Urothelium cell line (cell line): ENCODE measurements around the gene KCNJ10.

Experiments
- DNase-seq: peaks from one replicate; pipeline ENCODE4 v3.0.0; 2011; ENCODE audit warnings: low spot score, mixed read lengths
- FAIRE-seq: peaks from 2 replicates; lab custom pipeline; 2011; peaks lifted over from hg19 to GRCh38; lab: Jason Lieb, UNC

Gene KCNJ10

GRCh38 chr1:159970932-159971342, 99.0 kb downstream of the KCNJ10 start:
- no peak for FAIRE-seq
- DNase-seq, result no peak

- no peak for FAIRE-seq
- DNase-seq, result no peak
Measured at GRCh38 chr1:159968901-159969300, 101.1 kb downstream of the KCNJ10 start.

DNA sequence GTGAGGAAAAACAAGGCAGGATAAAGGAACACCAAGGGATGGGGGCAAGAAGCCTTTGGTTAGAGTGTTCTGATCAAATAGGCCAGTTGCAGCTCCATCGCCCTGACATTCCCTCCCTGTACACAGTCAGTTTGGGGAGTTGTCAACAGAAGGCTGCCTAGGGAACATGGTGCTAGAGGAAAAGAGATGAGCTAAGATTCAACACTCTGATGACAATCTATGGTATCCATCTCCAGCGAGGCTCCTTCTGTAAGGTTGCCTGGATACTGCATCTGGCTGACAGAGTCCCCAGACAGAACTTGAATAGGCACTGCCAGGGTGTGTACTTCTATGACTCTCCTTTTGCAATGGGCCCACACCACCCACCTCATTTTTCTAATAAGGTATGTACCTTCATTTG, 104.7 kb downstream of the KCNJ10 start:
- no peak for FAIRE-seq
- no peak for DNase-seq

DNA sequence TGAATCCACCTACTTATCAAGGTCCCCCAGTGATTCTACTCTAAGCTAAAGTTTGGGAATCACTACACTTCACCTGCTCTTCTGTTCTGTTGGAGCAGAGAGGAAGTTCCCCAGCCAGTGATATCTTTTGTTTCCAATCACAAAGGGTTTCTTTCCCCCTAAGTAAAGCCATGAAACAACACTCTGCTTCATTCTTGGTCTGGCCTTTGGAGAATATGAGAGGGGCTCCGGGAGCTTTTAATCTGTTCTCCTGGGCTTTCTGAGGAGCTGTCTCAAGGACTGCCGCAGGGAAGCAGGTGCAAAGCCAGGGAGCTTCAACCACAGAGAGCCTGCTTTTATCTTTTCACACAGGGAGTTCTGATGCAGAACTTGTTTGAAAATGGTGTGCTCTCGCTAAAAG, 105.8 kb downstream of the KCNJ10 start:
- no peak for FAIRE-seq
- no peak for DNase-seq

- DNase-seq (no peak), FAIRE-seq (no peak)
Measured at GRCh38 chr1:159962176-159962575, 107.8 kb downstream of the KCNJ10 start.

GRCh38 chr1:159961636-159962035, 108.3 kb downstream of the KCNJ10 start:
- no peak for FAIRE-seq
- no peak for DNase-seq

- DNase-seq, result peak; percentile 41
- FAIRE-seq, result no peak
Measured at GRCh38 chr1:159960721-159961381, 109.1 kb downstream of the KCNJ10 start.

GRCh38 chr1:159959451-159959850, 110.5 kb downstream of the KCNJ10 start:
- peak; percentile 37 for DNase-seq
- no peak for FAIRE-seq

DNA sequence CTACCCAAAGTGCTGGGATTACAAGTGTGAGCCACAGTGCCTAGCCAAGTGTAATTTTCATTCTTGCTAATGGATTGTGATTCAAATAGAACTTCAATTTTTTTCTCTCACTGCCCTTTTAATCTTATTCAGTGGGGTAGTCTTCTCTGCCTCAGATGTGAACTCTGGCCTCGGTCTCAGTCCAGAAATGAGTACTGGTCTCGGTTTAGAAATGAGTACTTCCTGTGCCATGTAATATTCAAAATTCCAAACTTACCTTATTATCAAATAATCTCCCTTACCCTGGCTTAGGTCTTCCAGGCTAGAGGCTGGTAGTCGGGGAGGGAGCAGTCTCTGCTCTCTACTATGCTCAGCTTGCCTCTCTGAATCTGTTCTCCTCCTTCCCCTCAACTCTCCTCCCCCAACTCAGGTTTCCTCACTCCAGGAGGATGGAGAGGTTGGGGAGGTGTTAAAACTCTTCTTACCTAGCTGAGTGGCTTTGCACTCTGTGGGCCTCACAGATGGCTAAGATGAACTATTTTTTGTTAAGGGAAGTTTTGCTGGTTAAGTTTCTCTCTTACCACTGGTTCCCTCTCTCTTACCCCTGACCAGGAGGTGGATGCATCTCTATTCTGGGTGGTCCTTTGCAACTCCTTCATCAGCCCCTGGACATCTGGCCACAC, 111.1 kb downstream of the KCNJ10 start:
- no peak for FAIRE-seq
- no peak for DNase-seq

GRCh38 chr1:159957824-159958268, 112.1 kb downstream of the KCNJ10 start:
- DNase-seq, result no peak
- no peak for FAIRE-seq

DNA sequence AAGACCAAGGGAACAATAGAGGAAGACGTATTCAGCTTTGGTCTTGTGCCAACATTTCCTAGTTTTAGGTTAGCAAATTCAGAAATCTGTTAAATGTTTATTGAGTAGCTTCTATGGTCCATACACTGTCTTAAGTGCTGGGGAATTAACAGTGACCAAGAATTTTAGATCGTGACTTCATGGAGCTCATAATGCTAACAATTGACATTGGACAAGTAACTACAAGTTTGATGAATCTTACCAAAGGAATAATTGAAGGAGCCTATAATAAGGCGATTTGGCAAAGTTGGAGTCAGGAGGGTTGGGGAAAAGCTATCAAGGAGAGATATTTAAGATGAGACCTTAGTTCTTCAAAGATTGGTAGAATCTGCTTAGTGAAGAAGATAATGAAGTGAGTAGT, 114.5 kb downstream of the KCNJ10 start:
- FAIRE-seq, result no peak
- DNase-seq, result no peak

GRCh38 chr1:159953536-159954515, 116.1 kb downstream of the KCNJ10 start, which contains the start of gene SLAMF9:
Gene SLAMF9, minus strand, starts transcription at chr1:159954237. Its CDS starts 100 bp downstream, at chr1:159954137.
- DNase-seq, result peak; percentile 35
- FAIRE-seq, result no peak

DNA sequence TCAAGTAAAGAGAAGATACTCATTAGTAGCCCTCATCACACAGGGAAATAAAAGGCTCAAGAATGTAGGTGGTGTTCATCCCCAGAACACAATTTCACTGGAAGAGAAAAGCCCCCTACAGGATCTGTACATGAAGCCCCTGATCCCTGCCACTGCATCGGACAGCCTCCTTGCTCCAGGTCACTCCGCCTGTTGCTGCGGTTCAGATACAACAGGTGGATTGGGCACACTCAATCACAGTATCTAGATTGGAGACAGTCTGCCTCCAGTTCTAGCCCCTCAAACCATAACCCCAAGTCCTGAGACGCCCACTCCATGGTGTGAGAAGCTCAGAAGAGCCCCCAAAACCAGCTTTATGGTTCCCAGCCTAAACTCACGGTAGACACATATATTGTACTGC, 117.0 kb downstream of the KCNJ10 start:
- DNase-seq (no peak), FAIRE-seq (no peak)

GRCh38 chr1:159951551-159951950, 118.4 kb downstream of the KCNJ10 start:
- DNase-seq (no peak), FAIRE-seq (no peak)

DNA sequence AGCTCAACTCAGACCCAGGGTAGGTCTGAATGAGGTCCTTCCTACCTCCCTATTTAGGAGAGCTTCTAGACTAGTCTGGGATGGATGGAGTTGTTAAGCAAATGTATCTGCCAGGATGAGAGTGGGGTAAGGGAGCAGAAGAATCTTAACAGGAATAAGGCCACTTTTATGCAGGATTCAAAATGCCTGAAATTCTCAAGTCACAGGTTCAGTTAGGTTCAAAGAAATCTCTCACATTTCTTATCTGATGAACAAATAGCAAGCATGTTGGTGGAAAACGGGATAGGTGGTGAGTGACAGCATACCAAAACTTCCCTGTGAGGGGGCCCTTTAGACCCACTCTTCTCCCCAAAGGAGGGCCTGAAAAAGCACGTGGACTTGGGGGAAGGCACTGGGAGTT, 118.9 kb downstream of the KCNJ10 start:
- DNase-seq, result no peak
- no peak for FAIRE-seq

GRCh38 chr1:159949981-159950381, 120.0 kb downstream of the KCNJ10 start:
- DNase-seq (no peak), FAIRE-seq (no peak)

DNA sequence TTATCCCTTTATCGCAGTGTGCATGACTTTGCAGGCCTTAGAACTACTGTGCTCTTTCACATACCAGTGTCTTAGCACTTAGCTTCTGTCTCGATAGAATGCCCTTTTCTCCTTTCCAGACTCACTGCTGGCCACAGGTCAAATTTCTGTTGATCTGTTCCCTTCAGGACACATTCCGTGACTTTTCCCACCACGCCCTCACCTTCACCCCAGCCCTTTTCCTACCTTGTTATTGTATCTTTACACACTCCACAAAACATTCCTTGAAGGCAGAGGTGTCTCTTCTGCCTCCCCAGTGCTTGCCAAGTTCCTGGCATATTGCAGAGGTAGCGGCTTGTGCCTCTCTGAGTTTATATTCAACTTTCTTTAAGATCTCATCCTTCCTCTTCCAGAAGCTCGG, 120.8 kb downstream of the KCNJ10 start:
- DNase-seq (no peak), FAIRE-seq (no peak)
